ENCODE measurements around the gene USP10.

DNA sequence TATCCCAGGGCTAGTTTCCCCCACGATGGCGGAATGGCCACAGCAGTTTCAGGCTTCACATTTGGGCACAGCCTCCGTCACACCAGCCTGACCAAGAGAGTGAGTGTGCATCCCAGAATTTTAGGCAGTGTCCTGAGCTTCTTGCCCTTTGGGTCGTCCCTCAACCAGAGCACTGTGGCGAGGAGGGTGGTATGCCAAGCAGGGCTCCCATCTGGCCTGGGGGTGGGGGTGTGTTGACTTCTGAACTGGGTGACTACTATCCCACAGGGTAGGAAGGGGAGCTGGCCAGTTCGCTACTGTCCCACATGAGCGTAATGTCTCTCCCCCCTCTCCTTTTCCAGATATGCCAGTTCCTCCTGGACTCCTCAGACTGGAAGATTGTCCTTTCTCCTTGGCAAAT, 16.1 kb downstream of the USP10 start:
- TF ChIP-seq YY1 (IDR thresholded peaks at IDR 0.05; ENCODE audit: insufficient read depth, insufficient read length): no peak
- TF ChIP-seq ZNF274 (IDR thresholded peaks at IDR 0.05; ENCODE audit: low read depth, low read length): no peak
- no peak for TF ChIP-seq SUZ12 (IDR thresholded peaks at IDR 0.05; ENCODE audit: extremely low read depth, insufficient read depth, insufficient read length)

Measured in NT2/D1 (cell line).